H1 (cell line): ENCODE data around the gene IRGQ. TPM values are rescaled to one million over a fixed set of nuclear protein-coding genes. Genes with fewer than 3 reads are reported as not detected.

Experiments used
- BRCA1 ChIP-seq: IDR thresholded peaks from 2 replicates; pipeline ENCODE4 v1.6.1; 2012; ENCODE audit warnings: low read depth, low read length, improper control_type of control experiment
- HDAC6 ChIP-seq: IDR thresholded peaks from one replicate; pipeline ENCODE4 v1.7.1; 2012; ENCODE audit warnings: low read depth, mild to moderate bottlenecking, inconsistent platforms, low read length, moderate library complexity
- JUN ChIP-seq: IDR thresholded peaks from 2 replicates; pipeline ENCODE4 v1.6.1; 2011; ENCODE audit warnings: low read depth, mild to moderate bottlenecking, improper control_type of control experiment, low read length
- KDM5A ChIP-seq: fragments of 200-600 bp; IDR thresholded peaks from 2 replicates; pipeline ENCODE4 v1.7.1; 2012; ENCODE audit warnings: mild to moderate bottlenecking, low read length, inconsistent platforms, mixed read lengths
- PHF8 ChIP-seq: fragments of 200-600 bp; sonication (generic); conservative IDR thresholded peaks from 2 replicates; pipeline ENCODE4 v1.7.1; 2012; ENCODE audit warnings: low read depth, mild to moderate bottlenecking, inconsistent platforms, low read length, moderate library complexity
- POU5F1 ChIP-seq: IDR thresholded peaks from 2 replicates; pipeline ENCODE4 v1.6.1; 2011; ENCODE audit warnings: low read depth, mild to moderate bottlenecking, low read length, moderate library complexity
- polyA plus RNA-seq, 7 experiments: library from polyadenylated mRNA; depleted of rRNA in 3 of 7; stranded (reverse) in 5 of 7; unstranded in 2 of 7; fragments of >200 nt in 5 of 7; fragments of 200-250 nt in 2 of 7; gene quantifications; 1 replicate in 5 of 7; 2 replicates in 1 of 7; 4 replicates in 1 of 7; pipeline versions ENCODE4 v1.2.1 to v1.2.3, GENCODE V29; 2011 to 2013; ENCODE audit warnings: missing spikeins in 2 of 7, mixed read lengths in 2 of 7
- total RNA-seq: library from RNA; stranded (reverse); fragmentation: NEBNext Ultra II Directional; extraction: Animal tissue kit (Norgen Biotek cat#: 25700); gene quantifications from 2 replicates; pipeline ENCODE4 v1.2.1, GENCODE V29; 2021

The IRGQ gene
- total and polyA plus RNA-seq, 2 of the 8 experiments (the other 6 are each of a cell fraction or from before 2014, with no cell fraction given): 16.0 to 42.9 TPM

DNA sequence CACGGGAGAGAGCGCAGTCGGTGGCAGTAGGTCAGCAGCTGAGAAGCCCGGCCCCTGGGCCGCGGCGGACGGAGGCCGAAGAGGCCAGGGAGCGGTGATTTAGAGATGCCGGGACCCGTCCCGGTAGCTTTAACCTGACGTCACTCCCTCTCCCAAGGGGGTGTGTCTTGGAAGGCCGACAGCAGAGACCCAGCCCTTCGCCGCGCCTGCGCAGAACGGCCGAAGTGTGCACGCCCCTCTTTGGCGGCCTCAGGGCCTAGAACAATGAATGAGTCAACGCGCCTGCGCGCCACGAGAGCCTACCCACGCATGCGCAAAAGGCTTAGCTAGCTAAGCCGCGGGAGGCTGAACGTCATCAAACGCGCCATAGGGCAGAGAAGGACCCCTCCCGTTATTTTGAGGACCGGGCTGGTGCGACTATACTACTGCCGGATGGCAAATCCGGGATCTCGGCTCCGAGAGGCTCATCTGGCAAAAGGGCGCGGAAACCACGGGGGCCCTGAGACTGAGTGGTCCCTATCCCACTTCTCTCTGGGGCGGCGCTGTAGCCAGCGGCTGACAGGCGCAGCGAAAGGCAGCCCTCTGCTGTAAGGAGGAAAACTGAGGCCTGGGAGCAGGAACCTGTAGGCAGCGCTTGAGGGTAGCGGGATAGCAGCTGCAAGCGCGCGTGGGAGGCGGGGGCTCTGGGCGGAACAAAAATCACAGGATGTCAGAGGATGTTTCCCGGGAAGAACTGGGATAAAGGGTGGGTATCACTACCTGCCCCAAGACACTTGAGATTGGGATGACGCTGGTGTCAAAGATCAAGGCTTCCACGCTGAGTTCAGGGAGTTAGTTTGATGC, at the start of gene IRGQ, which contains the start of gene ZNF576 (continued):
- TF ChIP-seq POU5F1 (no peak), PHF8 (peak; percentile 70), KDM5A (no peak; the same call in 1 of the 2 replicates), JUN (0 out of 2 replicates have a peak, but pooled peaks have one; percentile 34), BRCA1 (no peak), HDAC6 (no peak)
- TF ChIP-seq, all 59 proteins: peak for 26
